Measurements from ENCODE around the gene IL21R.
"Not testable (repeated sequence)": the region's sequence is repeated elsewhere in the genome, so short reads cannot be mapped to it uniquely, and the experiment has no call there.

IL21R gene

DNA sequence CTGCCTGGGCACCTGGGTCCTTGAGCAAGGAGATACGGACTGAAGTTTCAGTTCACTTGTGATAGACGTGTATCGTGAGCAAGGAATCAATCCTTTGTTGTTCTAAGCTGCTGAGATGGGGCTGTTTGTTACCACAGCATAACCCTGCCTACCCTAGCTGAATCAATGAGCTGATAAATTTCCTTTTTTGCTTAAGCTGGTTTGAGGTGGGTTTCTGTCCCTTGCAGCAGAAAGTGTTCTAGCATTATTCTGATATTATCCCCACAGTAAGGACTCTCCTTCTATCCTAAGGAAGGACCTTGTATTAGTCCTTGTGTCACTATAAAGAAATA lies 51.5 kb downstream of the IL21R start:
- ChIA-PET POLR2A (no interaction called here), CTCF (interaction anchor here (0.9 to 5.4 kb wide), 4 partner anchors 13 to 343 kb away, joined by 3 to 30 read pairs (median 4); no protein-coding TSS in a partner anchor)

GRCh38 chr16:27455700-27456099 lies 53.7 kb downstream of the IL21R start:
- ChIA-PET CTCF (interaction anchor here (0.6 to 5.4 kb wide), 10 partner anchors 9 to 346 kb away, joined by 3 to 30 read pairs (median 3); no protein-coding TSS in a partner anchor), POLR2A (interaction anchor here (0.6 kb wide), 1 partner anchor 14 kb away, joined by 4 read pairs; no protein-coding TSS in a partner anchor)
- TF ChIP-seq CTCF (IDR thresholded peaks at IDR 0.05; ENCODE audit: insufficient read depth, low read length, missing control alignments) = no peak
- DNase-seq (ENCODE audit: low read depth, low spot score) = no peak
- H3K4me3 ChIP-seq (ENCODE audit: low read depth, low read length) = no peak overlapping the region

More for the DNA sequence above, 51.5 kb downstream of the IL21R start:
- no peak overlapping the region for H3K4me3 ChIP-seq (ENCODE audit: low read depth, low read length)
- no peak for DNase-seq (ENCODE audit: low read depth, low spot score)
- no peak for TF ChIP-seq CTCF (IDR thresholded peaks at IDR 0.05; ENCODE audit: insufficient read depth, low read length, missing control alignments)

DNA sequence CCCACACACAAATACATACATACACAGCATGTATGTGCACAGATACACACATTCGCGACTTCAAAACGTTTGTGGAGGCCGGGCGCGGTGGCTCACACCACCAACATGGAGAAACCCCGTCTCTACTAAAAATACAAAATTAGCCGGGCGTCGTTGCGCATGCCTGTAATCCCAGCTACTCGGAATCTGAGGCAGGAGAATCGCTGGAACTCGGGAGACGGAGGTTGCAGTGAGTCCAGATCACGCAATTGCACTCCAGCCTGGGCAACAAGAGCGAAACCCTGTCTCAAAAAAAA lies 55.6 kb downstream of the IL21R start:
- DNase-seq (ENCODE audit: low read depth, low spot score); POLR2A ChIA-PET: not testable (repeated sequence)
- CTCF ChIA-PET = interaction anchor here (1.3 to 4.5 kb wide), 6 partner anchors 10 to 302 kb away, joined by 3 to 37 read pairs (median 8); no protein-coding TSS in a partner anchor

DNA sequence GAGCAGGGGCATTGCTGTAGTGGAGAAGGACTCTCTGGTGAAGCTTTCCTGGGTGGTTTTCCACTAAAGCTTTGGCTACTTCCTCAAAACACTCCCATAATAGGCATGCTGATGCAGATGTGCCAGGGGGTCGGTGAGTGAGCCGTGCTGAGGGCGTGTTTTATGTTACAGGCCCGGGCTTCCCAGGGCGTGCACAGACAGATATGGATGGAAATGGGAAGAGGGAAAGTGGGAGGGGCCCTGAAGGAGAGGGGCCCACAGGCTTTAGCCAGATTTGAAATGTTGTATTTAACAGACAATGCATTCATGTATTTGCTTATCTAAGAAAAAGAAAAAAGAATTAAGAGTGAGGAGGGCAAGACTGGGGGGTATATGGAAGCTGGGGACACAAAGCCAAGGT lies 56.3 kb downstream of the IL21R start:
- CTCF ChIA-PET = interaction anchor here (1.1 to 4.5 kb wide), 7 partner anchors 9 to 254 kb away, joined by 3 to 37 read pairs (median 4); no protein-coding TSS in a partner anchor
- H3K4me3 ChIP-seq (ENCODE audit: low read depth, low read length) = no peak overlapping the region
- no peak for TF ChIP-seq CTCF (IDR thresholded peaks at IDR 0.05; ENCODE audit: insufficient read depth, low read length, missing control alignments)
- POLR2A ChIA-PET = no interaction called here
- DNase-seq (ENCODE audit: low read depth, low spot score) = no peak

More for the DNA sequence above, 55.6 kb downstream of the IL21R start:
- not testable (repeated sequence) for H3K4me3 ChIP-seq (ENCODE audit: low read depth, low read length)

DNA sequence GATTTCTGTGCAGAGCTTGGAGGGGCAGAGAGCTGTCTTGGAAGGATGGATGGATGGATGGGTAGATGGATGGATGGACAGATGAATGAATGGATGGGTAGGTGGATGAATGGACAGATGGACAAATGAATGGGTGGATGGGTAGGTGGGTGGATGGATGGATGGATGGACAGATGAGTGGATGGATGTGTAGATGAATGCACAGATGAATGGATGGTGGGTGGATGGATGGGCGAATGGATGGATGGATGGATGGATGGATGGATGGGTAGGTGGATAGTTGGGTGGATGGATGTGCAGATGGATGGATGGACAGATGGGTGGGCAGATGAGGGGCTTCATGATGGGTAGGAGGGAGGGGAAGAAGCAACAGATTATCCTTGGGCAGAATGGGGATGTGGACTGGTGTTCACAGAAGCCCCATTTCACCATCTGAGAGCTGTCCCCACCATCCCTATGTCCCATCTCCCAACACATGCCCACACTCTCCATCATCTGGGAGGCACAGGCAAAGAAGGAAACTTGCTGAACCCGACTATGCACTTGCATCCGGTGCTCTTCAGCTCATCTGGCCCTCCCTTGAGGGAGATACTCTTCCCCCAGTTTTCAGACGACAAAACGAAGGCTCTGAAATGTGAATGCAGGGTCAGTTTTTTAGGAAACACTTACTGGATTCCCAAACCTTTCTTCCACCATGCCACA lies 57.2 kb downstream of the IL21R start:
- no peak for DNase-seq (ENCODE audit: low read depth, low spot score)
- POLR2A ChIA-PET = no interaction called here
- TF ChIP-seq CTCF (IDR thresholded peaks at IDR 0.05; ENCODE audit: insufficient read depth, low read length, missing control alignments) = no peak
- H3K4me3 ChIP-seq (ENCODE audit: low read depth, low read length) = no peak overlapping the region
- CTCF ChIA-PET = interaction anchor here (1.0 to 4.5 kb wide), 9 partner anchors 8 to 313 kb away, joined by 3 to 37 read pairs (median 4); no protein-coding TSS in a partner anchor

GRCh38 chr16:27460213-27460612 lies 58.2 kb downstream of the IL21R start:
- TF ChIP-seq CTCF (IDR thresholded peaks at IDR 0.05; ENCODE audit: insufficient read depth, low read length, missing control alignments) = no peak
- H3K4me3 ChIP-seq (ENCODE audit: low read depth, low read length) = no peak overlapping the region
- POLR2A ChIA-PET = no interaction called here
- CTCF ChIA-PET = interaction anchor here (0.8 to 4.5 kb wide), 9 partner anchors 9 to 314 kb away, joined by 3 to 37 read pairs (median 4); no protein-coding TSS in a partner anchor
- no peak for DNase-seq (ENCODE audit: low read depth, low spot score)

Data from AG04449 (cell line).